ENCODE data around the gene BBC3. TPM values are rescaled to one million over a fixed set of nuclear protein-coding genes. Genes with fewer than 3 reads are reported as not detected.

BBC3 gene
- total RNA-seq, 1 experiment from 2014 or later = 49.5 TPM

DNA sequence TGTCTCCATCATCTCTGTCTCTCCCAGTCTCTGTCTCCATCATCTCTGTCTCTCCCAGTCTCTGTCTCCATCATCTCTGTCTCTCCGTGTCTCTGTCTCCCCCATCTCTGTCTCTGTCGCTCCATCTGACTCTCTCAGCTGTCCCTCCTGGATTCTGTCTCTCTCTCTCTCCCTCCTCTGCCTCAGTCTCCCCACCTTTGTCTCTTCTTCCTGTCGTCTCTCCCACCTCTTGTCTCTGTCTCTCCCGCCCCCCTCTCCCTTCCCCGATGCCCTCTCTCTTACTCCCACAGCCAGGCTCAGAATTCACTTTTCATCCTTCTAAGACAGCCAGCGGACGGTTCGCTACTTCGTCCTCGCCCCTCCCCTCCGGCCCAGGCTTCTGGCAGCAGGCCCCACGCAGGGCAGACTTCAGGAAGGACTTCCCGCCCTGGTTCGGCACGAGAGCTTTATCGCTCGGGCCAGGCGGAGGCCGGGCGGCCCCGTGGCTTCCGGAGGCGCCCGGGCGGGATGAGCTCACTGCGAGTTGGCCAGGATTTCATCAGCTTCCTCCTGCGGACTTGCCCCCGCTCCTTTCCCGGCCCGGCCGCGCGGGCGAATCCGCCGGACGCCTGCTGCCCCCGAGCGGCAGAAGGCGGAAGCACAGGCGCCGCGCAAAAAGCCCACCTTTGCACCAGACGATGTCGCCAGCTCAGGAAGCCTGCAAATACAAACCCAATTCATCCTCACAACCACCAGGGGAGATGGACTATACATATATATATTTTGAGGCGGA, 13.0 kb upstream of the BBC3 start:
- Mint-ChIP-seq H3K4me3 (peak overlapping the region; percentile 64), H3K36me3 (no peaks in the 10 kb centered on the region), H3K4me1 (peaks cover 19% of the 10 kb centered on the region), H3K27ac (peak overlapping the region; percentile 82), H3K27me3 (ENCODE audit: low read depth) (peaks cover 45% of the 10 kb centered on the region), H3K9me3 (no peaks in the 10 kb centered on the region)
- peak; percentile 61 for ATAC-seq
- CTCF ChIA-PET = interaction anchor here (0.5 to 6.1 kb wide), 59 partner anchors 9 to 304 kb away, joined by 3 to 402 read pairs (median 5); partner anchors contain the start of genes BBC3, CCDC9, DHX34 and INAFM1
- POLR2A ChIA-PET = interaction anchor here (0.6 to 2.9 kb wide), 15 partner anchors 11 to 456 kb away, joined by 3 to 61 read pairs (median 6); partner anchors contain the start of genes CCDC9 and ZC3H4
- peak; percentile 95 for DNase-seq (ENCODE audit: low spot score)
- TF ChIP-seq NFYB (CRISPR knock-in tag; conservative IDR thresholded peaks at IDR 0.05; ENCODE audit: low read depth) = no peak
- TF ChIP-seq KAT7 (CRISPR knock-in tag; IDR thresholded peaks at IDR 0.05; ENCODE audit: borderline replicate concordance) = 0 out of 2 replicates have a peak, but pooled peaks have one; percentile 56
- TF ChIP-seq GTF2I (CRISPR knock-in tag; conservative IDR thresholded peaks at IDR 0.05) = peak; percentile 98
- TF ChIP-seq GABPB1 (CRISPR knock-in tag; IDR thresholded peaks at IDR 0.05) = peak; percentile 100
- TF ChIP-seq PRRX2 (CRISPR knock-in tag; IDR thresholded peaks at IDR 0.05) = no peak
- TF ChIP-seq SP1 (CRISPR knock-in tag; conservative IDR thresholded peaks at IDR 0.05) = peak; percentile 43; the same call in 1 of the 2 replicates
- TF ChIP-seq TEAD1 (CRISPR knock-in tag; IDR thresholded peaks at IDR 0.05) = 0 out of 2 replicates have a peak, but pooled peaks have one; percentile 41
- TF ChIP-seq FOXK1 (CRISPR knock-in tag; IDR thresholded peaks at IDR 0.05) = peak; percentile 70; the same call in 1 of the 2 replicates
- 0 out of 2 replicates have a peak, but pooled peaks have one; percentile 78 for TF ChIP-seq TP53 (CRISPR knock-in tag; IDR thresholded peaks at IDR 0.05)
- TF ChIP-seq, protein P1, sequence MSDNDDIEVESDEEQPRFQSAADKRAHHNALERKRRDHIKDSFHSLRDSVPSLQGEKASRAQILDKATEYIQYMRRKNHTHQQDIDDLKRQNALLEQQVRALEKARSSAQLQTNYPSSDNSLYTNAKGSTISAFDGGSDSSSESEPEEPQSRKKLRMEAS (CRISPR knock-in tag; IDR thresholded peaks at IDR 0.05) = peak; percentile 88
- no peak for TF ChIP-seq ELF4 (CRISPR knock-in tag; IDR thresholded peaks at IDR 0.05; ENCODE audit: low read depth)
- TF ChIP-seq CTCF (IDR thresholded peaks at IDR 0.05) = peak; percentile 88
- peak; percentile 50; the same call in 1 of the 2 replicates for TF ChIP-seq CBFB (CRISPR knock-in tag; IDR thresholded peaks at IDR 0.05; ENCODE audit: low read depth)
- no peak for TF ChIP-seq ZNF425 (CRISPR knock-in tag; conservative IDR thresholded peaks at IDR 0.05)
- no peak; the same call in 1 of the 2 replicates for TF ChIP-seq AFF4 (CRISPR knock-in tag; IDR thresholded peaks at IDR 0.05; ENCODE audit: borderline replicate concordance)
- TF ChIP-seq RELA (CRISPR knock-in tag; IDR thresholded peaks at IDR 0.05; ENCODE audit: borderline replicate concordance) = no peak
- no peak for TF ChIP-seq PREB (CRISPR knock-in tag; IDR thresholded peaks at IDR 0.05; ENCODE audit: borderline replicate concordance)
- peak; percentile 87 for TF ChIP-seq HMGXB4 (CRISPR knock-in tag; IDR thresholded peaks at IDR 0.05)
- TF ChIP-seq ZBTB21 (CRISPR knock-in tag; IDR thresholded peaks at IDR 0.05; ENCODE audit: borderline replicate concordance) = peak; percentile 67; the same call in 1 of the 2 replicates
- TF ChIP-seq ETV6 (CRISPR knock-in tag; IDR thresholded peaks at IDR 0.05) = peak; percentile 91
- TF ChIP-seq, protein P2, sequence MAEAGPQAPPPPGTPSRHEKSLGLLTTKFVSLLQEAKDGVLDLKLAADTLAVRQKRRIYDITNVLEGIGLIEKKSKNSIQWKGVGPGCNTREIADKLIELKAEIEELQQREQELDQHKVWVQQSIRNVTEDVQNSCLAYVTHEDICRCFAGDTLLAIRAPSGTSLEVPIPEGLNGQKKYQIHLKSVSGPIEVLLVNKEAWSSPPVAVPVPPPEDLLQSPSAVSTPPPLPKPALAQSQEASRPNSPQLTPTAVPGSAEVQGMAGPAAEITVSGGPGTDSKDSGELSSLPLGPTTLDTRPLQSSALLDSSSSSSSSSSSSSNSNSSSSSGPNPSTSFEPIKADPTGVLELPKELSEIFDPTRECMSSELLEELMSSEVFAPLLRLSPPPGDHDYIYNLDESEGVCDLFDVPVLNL (CRISPR knock-in tag; IDR thresholded peaks at IDR 0.05; ENCODE audit: borderline replicate concordance, low read depth) = no peak; the same call in 1 of the 2 replicates
- 0 out of 2 replicates have a peak, but pooled peaks have one; percentile 31 for TF ChIP-seq E2F1 (CRISPR knock-in tag; IDR thresholded peaks at IDR 0.05)

Data from WTC11 (cell line).